Activated T-cell treated with anti-CD3 and anti-CD28 coated beads for 1 hour (primary cell): ENCODE results near the gene CFAP299.
"Not testable (repeated sequence)": the region's sequence is repeated elsewhere in the genome, so short reads cannot be mapped to it uniquely, and the experiment has no call there.

ENCODE experiments used
- DNase-seq: peaks from one replicate; pipeline ENCODE4 v3.0.0-alpha.2; 2020; ENCODE audit warnings: low read depth

CFAP299 gene

GRCh38 chr4:80335554-80336358 is at the start of gene CFAP299:
TSS of gene CFAP299 (plus strand) at chr4:80335730.
- DNase-seq: peak; percentile 28

- no peak for DNase-seq
Observed at GRCh38 chr4:80286451-80286850, 49.1 kb upstream of the CFAP299 start.

GRCh38 chr4:80290665-80291064 is 44.9 kb upstream of the CFAP299 start:
- DNase-seq: not testable (repeated sequence)

- no peak for DNase-seq
Observed at GRCh38 chr4:80294206-80294605, 41.3 kb upstream of the CFAP299 start.

GRCh38 chr4:80295336-80295735 is 40.2 kb upstream of the CFAP299 start:
- no peak for DNase-seq

GRCh38 chr4:80295826-80296225 is 39.7 kb upstream of the CFAP299 start:
- no peak for DNase-seq

- DNase-seq: no peak
Observed at GRCh38 chr4:80301884-80302283, 33.6 kb upstream of the CFAP299 start.

GRCh38 chr4:80302616-80303223 is 32.8 kb upstream of the CFAP299 start:
- DNase-seq: no peak

GRCh38 chr4:80305466-80305865 is 30.1 kb upstream of the CFAP299 start:
- DNase-seq: no peak

GRCh38 chr4:80306260-80306659 is 29.3 kb upstream of the CFAP299 start:
- DNase-seq: no peak

GRCh38 chr4:80307183-80307735 is 28.3 kb upstream of the CFAP299 start:
- no peak for DNase-seq

GRCh38 chr4:80307774-80308465 is 27.6 kb upstream of the CFAP299 start:
- no peak for DNase-seq

- DNase-seq: no peak
Observed at GRCh38 chr4:80308466-80308822, 27.1 kb upstream of the CFAP299 start.

GRCh38 chr4:80309294-80310004 is 26.1 kb upstream of the CFAP299 start:
- no peak for DNase-seq

- no peak for DNase-seq
Observed at GRCh38 chr4:80311130-80311529, 24.4 kb upstream of the CFAP299 start.

- DNase-seq: no peak
Observed at GRCh38 chr4:80312124-80312523, 23.4 kb upstream of the CFAP299 start.

GRCh38 chr4:80313627-80314026 is 21.9 kb upstream of the CFAP299 start:
- no peak for DNase-seq

GRCh38 chr4:80315848-80316247 is 19.7 kb upstream of the CFAP299 start:
- not testable (repeated sequence) for DNase-seq

GRCh38 chr4:80321341-80321740 is 14.2 kb upstream of the CFAP299 start:
- no peak for DNase-seq

- no peak for DNase-seq
Observed at GRCh38 chr4:80321776-80322175, 13.8 kb upstream of the CFAP299 start.

- DNase-seq: no peak
Observed at GRCh38 chr4:80322716-80323115, 12.8 kb upstream of the CFAP299 start.

GRCh38 chr4:80324171-80324570 is 11.4 kb upstream of the CFAP299 start:
- DNase-seq: no peak
